CD4-positive, alpha-beta T cell treated with Interleukin-4 for 4 hours (primary cell): ENCODE results near the gene KRT12.
"Not testable (repeated sequence)": the region's sequence is repeated elsewhere in the genome, so short reads cannot be mapped to it uniquely, and the experiment has no call there.

Source experiments
- DNase-seq: peaks from one replicate; pipeline ENCODE4 v3.0.0-alpha.2; 2020

Gene KRT12

GRCh38 chr17:40883626-40884334 lies 16.8 kb upstream of the KRT12 start:
- DNase-seq: no peak

- no peak for DNase-seq
Observed at GRCh38 chr17:40883031-40883430, 16.0 kb upstream of the KRT12 start.

- DNase-seq: no peak
Observed at GRCh38 chr17:40879026-40879425, 12.0 kb upstream of the KRT12 start.

- no peak for DNase-seq
Observed at GRCh38 chr17:40878044-40878443, 11.0 kb upstream of the KRT12 start.

GRCh38 chr17:40873801-40874200 lies 6.8 kb upstream of the KRT12 start:
- DNase-seq: no peak

GRCh38 chr17:40873255-40873654 lies 6.2 kb upstream of the KRT12 start:
- DNase-seq: no peak

- DNase-seq: no peak
Observed at GRCh38 chr17:40872416-40872815, 5.4 kb upstream of the KRT12 start.

- DNase-seq: no peak
Observed at GRCh38 chr17:40871316-40871715, 4.3 kb upstream of the KRT12 start.

- DNase-seq: no peak
Observed at GRCh38 chr17:40870136-40870535, 3.1 kb upstream of the KRT12 start.

- DNase-seq: no peak
Observed at GRCh38 chr17:40864661-40865390, 2.2 kb downstream of the KRT12 start.

- no peak for DNase-seq
Observed at GRCh38 chr17:40862985-40863733, 3.9 kb downstream of the KRT12 start.

- DNase-seq: no peak
Observed at GRCh38 chr17:40859536-40859935, 7.5 kb downstream of the KRT12 start.

GRCh38 chr17:40858667-40859066 lies 8.4 kb downstream of the KRT12 start:
- DNase-seq: not testable (repeated sequence)

GRCh38 chr17:40857535-40857934 lies 9.5 kb downstream of the KRT12 start:
- no peak for DNase-seq

GRCh38 chr17:40854175-40854814 lies 12.7 kb downstream of the KRT12 start:
- DNase-seq: no peak

GRCh38 chr17:40852364-40852763 lies 14.7 kb downstream of the KRT12 start:
- no peak for DNase-seq

- DNase-seq: no peak
Observed at GRCh38 chr17:40850293-40850972, 16.6 kb downstream of the KRT12 start.

- DNase-seq: no peak
Observed at GRCh38 chr17:40849723-40850122, 17.3 kb downstream of the KRT12 start.

- no peak for DNase-seq
Observed at GRCh38 chr17:40848583-40849235, 18.3 kb downstream of the KRT12 start.

GRCh38 chr17:40846515-40847144 lies 20.4 kb downstream of the KRT12 start:
- DNase-seq: no peak

- DNase-seq: no peak
Observed at GRCh38 chr17:40844671-40845107, 22.3 kb downstream of the KRT12 start.

GRCh38 chr17:40843242-40843641 lies 23.8 kb downstream of the KRT12 start:
- DNase-seq: no peak
